Lower leg skin (tissue), 4 donors: ENCODE results near the gene COL4A3. TPM values are rescaled to one million over a fixed set of nuclear protein-coding genes. Genes with fewer than 3 reads are reported as not detected.

ENCODE experiments used
- DNase-seq, 2 donors: peaks; one replicate each; pipeline ENCODE4 v3.0.0-alpha.2; 2019; ENCODE audit warnings: low spot score in 2 of 2
- H3K4me3 ChIP-seq: fragments of 200-600 bp; sonication (generic); 2 replicates; pipeline ENCODE4 v1.5.1; 2017; ENCODE audit warnings: mild to moderate bottlenecking, low read depth; ENCODE audit not compliant: poor library complexity, severe bottlenecking
- CTCF ChIP-seq, 3 donors: fragments of 450-650 bp; IDR thresholded peaks; one replicate each; pipeline ENCODE4 v1.5.1; 2016; ENCODE audit warnings: antibody characterized with exemption in 3 of 3, mild to moderate bottlenecking in 3 of 3, moderate library complexity in 2 of 3
- POLR2A ChIP-seq, 2 donors: fragments of 450-650 bp; IDR thresholded peaks; one replicate each; pipeline ENCODE4 v1.6.1; 2016 to 2017; ENCODE audit warnings: antibody characterized with exemption in 2 of 2, mild to moderate bottlenecking in 1 of 2, moderate library complexity in 1 of 2
- WGBS, 2 donors: methylation state at CpG; one replicate each; pipeline ENCODE4 v1.1.5; 2018; 5-methylcytosine and 5-hydroxymethylcytosine counted together
- intact Hi-C: fragments of 100-400 bp; cut with DNase I; formaldehyde crosslinking; loops from one replicate; pipeline ENCODE4 v1.15.0; 2023; ENCODE audit warnings: low total_unique reads
- total RNA-seq, 4 donors: library from RNA; depleted of rRNA; stranded (reverse); fragments of >200 nt; gene quantifications; one replicate each; pipeline ENCODE4 v1.1.0, GENCODE V29; 2016

COL4A3 gene
- total RNA-seq, 4 donors from 2014 or later: 0.08 to 0.56 (median 0.24) TPM

DNA sequence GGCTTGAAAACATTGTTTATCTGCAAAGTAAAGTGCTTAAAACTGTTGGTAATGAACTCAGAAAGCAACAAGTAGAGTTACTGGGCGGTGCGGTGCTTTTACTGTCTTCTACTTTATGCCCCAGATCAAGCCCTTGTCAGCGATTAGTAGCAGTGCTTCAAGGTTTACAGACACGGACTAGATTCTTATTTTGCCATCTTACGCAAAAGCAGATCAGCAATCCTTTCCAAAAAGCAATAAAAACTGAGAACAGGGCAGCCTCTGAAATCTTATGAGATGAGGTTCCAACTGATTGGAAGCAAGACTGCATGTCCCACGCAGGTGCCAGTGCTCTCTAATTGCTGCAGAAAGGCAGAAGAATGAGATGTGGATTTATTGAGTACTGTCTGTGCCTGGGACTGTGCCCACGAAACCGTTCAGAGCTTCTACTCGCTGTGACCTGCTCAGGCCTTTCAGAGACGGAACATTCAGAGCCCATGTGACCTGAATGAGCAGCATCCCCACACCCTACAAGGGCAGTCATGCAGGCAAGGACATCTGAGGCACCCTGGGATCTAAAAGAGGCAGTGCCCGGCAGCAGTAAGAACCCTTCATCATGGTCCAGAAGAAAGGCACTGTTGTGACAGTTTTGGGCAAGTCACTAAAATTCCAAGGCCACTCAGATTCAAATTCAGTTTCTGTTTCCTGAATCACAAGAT is 15.7 kb downstream of the COL4A3 start:
- 59 to 62% methylated on average over 11 of the region's 11 CpGs for WGBS, 2 donors
- intact Hi-C loops: no loop called here
- TF ChIP-seq CTCF (IDR thresholded peaks at IDR 0.05): no peak
- no peak for TF ChIP-seq POLR2A (IDR thresholded peaks at IDR 0.05)
- no peak overlapping the region for H3K4me3 ChIP-seq
- no peak for DNase-seq

GRCh38 chr2:227180770-227181169 is 16.3 kb downstream of the COL4A3 start:
- 65 to 76% methylated on average over 3 of the region's 3 CpGs for WGBS, 2 donors
- H3K4me3 ChIP-seq: no peak overlapping the region
- no peak for TF ChIP-seq POLR2A (IDR thresholded peaks at IDR 0.05)
- no peak for TF ChIP-seq CTCF (IDR thresholded peaks at IDR 0.05)
- intact Hi-C loops: no loop called here
- no peak for DNase-seq

DNA sequence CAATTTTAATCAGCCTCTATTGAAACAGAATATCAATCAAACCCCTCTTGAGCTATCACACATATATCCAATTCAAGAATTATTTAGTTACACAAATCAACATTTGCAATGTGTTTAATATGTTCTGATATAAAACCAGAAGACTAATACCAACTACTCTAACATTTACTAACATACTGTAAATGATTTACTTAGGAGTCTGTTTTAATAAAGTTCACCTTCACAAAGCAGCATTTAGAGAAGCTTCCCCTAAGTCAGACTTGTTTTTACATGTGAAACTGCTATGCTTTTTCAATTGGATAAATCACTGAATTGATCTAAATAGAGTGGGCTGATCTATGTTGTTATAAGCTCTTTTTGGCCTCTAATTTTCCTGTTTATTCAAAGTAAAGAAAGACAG is 18.3 kb downstream of the COL4A3 start:
- no peak overlapping the region for H3K4me3 ChIP-seq
- TF ChIP-seq CTCF (IDR thresholded peaks at IDR 0.05) (no peak), POLR2A (IDR thresholded peaks at IDR 0.05) (no peak)
- no peak for DNase-seq
- intact Hi-C loops: no loop called here

- TF ChIP-seq CTCF (IDR thresholded peaks at IDR 0.05) (no peak), POLR2A (IDR thresholded peaks at IDR 0.05) (no peak)
- no peak for DNase-seq
- WGBS, 2 donors: 85 to 91% methylated on average over 2 of the region's 2 CpGs
- no peak overlapping the region for H3K4me3 ChIP-seq
- intact Hi-C loops: no loop called here
Observed at GRCh38 chr2:227183657-227184367, 19.4 kb downstream of the COL4A3 start.

GRCh38 chr2:227185615-227186232 is 21.3 kb downstream of the COL4A3 start:
- intact Hi-C loops: no loop called here
- H3K4me3 ChIP-seq: no peak overlapping the region
- no peak for DNase-seq
- no peak for TF ChIP-seq POLR2A (IDR thresholded peaks at IDR 0.05)
- no peak for TF ChIP-seq CTCF (IDR thresholded peaks at IDR 0.05)
- WGBS, 2 donors: 76 to 82% methylated on average over 6 of the region's 6 CpGs
